GM18951 (cell line): ENCODE measurements around the gene AK8.
"Not testable (repeated sequence)": the region's sequence is repeated elsewhere in the genome, so short reads cannot be mapped to it uniquely, and the experiment has no call there.

ENCODE experiments used
- POLR2A ChIP-seq: IDR thresholded peaks from 4 replicates; pipeline ENCODE4 v1.6.1; 2011; ENCODE audit warnings: mild to moderate bottlenecking; ENCODE audit not compliant: insufficient read length, insufficient read depth; ENCODE audit errors: extremely low read depth
- in situ Hi-C: fragments of 300-500 bp; cut with MboI; formaldehyde crosslinking; loops from one replicate; pipeline ENCODE4 v1.12.0; 2022; ENCODE audit warnings: low sequenced_read_pairs, mixed read lengths, inconsistent platforms; ENCODE audit not compliant: unreplicated experiment

AK8 gene

GRCh38 chr9:132726576-132727130, 151.4 kb downstream of the AK8 start:
- TF ChIP-seq POLR2A, result no peak
- in situ Hi-C loops, result no loop called here

- TF ChIP-seq POLR2A, result no peak
- in situ Hi-C loops, result no loop called here
Measured at GRCh38 chr9:132725306-132725705, 152.8 kb downstream of the AK8 start.

DNA sequence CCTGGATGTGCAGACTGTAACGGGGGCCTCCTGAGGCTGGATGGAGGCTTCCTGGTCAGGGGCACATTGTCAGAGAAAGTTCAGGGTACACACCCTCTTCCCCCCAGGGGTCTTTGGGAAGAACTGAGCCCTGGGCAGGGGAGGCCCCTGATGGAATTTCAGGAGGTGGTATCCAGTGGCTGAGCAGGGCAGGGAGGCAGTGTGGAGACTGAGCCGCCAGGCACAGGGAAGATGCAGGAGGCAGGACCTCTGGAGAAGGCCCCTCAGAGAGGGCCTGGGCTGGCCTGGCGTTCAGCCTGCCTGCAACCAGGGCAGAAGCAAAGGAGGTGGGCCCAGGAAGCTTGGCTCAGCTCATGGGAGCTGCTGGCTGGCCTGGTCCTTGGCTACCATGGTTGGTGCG, 154.3 kb downstream of the AK8 start:
- in situ Hi-C loops, result no loop called here
- no peak for TF ChIP-seq POLR2A

GRCh38 chr9:132722564-132723065, 155.5 kb downstream of the AK8 start:
- in situ Hi-C loops, result no loop called here
- no peak for TF ChIP-seq POLR2A

- in situ Hi-C loops, result no loop called here
- no peak for TF ChIP-seq POLR2A
Measured at GRCh38 chr9:132721661-132722060, 156.4 kb downstream of the AK8 start.

DNA sequence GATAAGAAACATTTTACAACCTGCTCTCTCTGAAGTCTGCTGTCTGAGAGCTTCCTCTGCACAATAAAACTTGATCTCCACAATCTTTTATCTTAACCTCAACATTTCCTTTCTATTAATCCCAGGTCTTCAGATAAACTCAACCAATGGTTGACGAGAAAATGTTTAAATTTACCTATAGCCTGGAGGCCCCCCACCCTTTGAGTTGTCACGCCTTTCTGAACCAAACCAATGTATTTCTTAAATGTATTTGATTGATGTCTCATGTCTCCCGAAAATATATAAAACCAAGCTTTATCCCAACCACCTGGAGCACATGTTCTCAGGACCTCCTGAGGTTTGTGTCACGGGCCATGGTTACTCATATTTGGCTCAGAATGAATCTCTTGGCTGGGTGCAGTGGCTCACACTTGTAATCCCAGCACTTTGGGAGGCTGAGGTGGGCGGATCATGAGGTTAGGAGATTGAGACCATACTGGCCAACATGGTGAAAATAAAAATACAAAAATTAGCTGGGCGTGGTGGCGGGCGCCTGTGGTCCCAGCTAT, 159.6 kb downstream of the AK8 start:
- in situ Hi-C loops, result not testable (repeated sequence)

GRCh38 chr9:132717326-132717945, 160.6 kb downstream of the AK8 start:
- in situ Hi-C loops, result no loop called here
- TF ChIP-seq POLR2A, result no peak

DNA sequence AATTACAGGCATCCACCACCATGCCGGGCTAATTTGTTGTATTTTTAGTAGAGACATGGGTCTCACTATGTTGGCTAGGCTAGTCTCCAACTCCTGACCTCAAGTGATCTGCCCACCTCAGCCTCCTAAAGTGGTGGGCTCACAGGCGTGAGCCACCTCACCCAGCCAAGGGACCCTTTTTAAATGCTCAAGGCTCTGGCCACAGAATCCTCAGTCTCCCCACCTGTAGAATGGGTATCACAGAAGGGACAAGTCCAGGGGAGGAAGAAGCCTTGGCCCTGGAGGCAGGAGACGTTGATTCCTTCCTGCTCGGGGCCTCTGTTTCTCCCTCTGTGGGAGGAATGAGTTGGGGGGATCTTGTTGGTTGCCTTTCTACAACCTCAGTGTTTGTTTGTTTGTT, 162.1 kb downstream of the AK8 start:
- TF ChIP-seq POLR2A, result no peak
- in situ Hi-C loops, result no loop called here

GRCh38 chr9:132712753-132713152, 165.3 kb downstream of the AK8 start:
- in situ Hi-C loops, result no loop called here
- no peak for TF ChIP-seq POLR2A

- in situ Hi-C loops, result no loop called here
- no peak for TF ChIP-seq POLR2A
Measured at GRCh38 chr9:132711846-132712245, 166.2 kb downstream of the AK8 start.

DNA sequence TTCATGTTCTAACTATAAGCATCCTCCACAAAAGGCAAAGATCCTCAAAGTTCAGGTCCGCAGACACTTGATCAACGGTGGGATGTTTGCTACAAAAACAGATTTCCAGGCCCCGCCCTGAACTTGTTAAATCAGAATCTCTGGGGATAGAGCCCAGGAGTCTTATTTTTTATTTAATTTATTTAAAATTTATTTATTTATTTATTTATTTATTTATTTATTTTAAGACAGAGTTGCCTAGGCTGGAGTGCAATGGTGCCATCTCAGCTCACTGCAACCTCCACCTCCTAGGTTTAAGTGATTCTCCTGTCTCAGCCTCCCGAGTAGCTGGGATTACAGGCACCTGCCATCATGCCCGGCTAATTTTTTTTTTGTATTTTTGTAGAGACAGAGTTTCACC, 166.9 kb downstream of the AK8 start:
- in situ Hi-C loops, result not testable (repeated sequence)

- no peak for TF ChIP-seq POLR2A
- in situ Hi-C loops, result no loop called here
Measured at GRCh38 chr9:132710333-132710732, 167.8 kb downstream of the AK8 start.

DNA sequence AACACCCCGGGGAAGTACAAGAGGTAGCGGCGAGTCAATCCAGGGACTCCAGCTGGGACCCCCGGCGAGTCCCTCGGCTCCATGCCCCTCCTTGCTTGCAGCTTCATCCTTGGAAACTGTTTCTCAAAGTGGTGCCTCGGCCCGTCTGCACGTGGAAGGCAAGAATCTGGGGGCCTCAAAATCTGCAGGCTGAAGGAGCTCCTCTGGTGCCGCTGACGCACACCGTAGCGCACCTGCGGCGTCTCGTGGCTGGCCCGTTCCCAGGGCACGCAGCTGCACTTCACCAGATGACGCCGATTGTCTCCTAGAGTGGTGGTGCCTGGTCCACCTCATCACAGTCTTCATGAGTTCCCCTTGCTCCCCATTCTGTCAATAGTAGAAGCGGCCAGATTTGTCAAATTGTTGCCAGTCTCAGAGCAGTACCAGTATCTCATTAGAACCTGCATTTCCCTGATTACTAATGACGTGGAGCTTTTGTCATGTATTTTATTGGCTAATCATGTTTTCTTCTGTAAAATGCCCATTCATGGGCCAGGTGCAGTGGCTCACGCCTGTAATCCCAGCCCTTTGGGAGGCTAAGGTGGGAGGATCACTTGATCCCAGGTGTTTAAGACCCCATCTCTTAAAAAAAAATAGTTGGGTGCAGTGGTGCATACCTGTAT, 169.2 kb downstream of the AK8 start:
- no peak for TF ChIP-seq POLR2A
- in situ Hi-C loops, result no loop called here

DNA sequence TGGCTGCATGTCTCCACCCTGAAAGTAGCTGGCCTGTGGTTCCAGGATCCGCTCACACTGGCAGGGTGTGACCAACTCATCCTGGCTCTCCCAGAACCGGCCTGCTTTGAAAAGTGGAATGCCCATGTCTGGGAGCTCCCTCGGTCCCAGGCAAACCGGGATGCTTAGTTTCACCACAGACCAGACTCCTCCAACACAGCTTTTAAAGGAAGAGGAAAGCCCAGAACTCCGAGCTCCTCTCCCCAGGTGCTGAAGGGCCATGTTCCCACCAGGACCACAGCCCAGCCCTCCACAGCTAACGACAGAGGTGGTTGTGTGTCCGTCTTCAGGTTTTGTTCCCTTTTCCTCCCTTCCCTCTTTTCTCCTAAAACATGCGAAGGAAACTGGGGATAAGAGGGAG, 169.8 kb downstream of the AK8 start:
- TF ChIP-seq POLR2A, result no peak
- in situ Hi-C loops, result no loop called here
